GM12865 (cell line): ENCODE measurements around the gene TTC6.

Source experiments
- DNase-seq: peaks from one replicate; pipeline ENCODE4 v3.0.0; 2010; ENCODE audit warnings: low read depth
- H3K4me3 ChIP-seq: 2 replicates; pipeline ENCODE4 v1.5.1; 2011; ENCODE audit warnings: mild to moderate bottlenecking, low read depth, low read length, control low read depth
- TF ChIP-seq, protein P1 (sequence below): IDR thresholded peaks from 2 replicates; pipeline ENCODE4 v1.5.1; 2011; ENCODE audit warnings: low read length, control low read depth, low read depth, inconsistent platforms; ENCODE audit not compliant: insufficient read depth; ENCODE audit errors: missing control alignments

Gene TTC6

DNA sequence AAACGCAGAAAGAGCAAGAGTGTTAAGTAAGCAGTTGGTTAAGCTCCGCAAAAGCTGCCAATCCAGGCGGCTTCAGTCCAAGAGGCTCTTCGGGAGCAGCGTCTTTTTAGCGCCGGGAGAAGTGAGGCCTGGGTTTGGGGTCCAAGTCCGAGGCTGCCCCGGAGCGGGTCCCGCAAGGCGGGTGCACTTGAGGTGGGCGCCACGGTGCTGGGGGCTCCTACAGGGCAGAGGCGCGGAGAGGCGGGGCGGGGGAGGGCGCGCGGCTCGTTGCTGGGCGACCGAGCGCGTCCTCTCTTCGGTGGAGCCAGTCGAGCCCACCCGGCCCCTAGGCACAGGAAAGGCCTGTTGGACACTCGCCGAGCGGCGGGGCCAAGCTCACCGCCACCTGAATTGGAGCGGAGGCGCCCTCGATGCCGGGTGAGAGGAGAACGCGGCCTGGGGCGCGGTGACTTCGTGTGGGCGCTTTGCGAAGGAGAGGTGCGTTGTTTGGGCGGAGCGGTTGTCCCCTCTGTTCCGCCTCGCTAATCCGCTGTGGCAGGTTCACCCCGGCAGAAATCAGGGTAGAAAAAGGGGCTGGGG, 15.6 kb downstream of the TTC6 start:
- DNase-seq, result no peak
- no peak overlapping the region for H3K4me3 ChIP-seq
- TF ChIP-seq, protein P1, sequence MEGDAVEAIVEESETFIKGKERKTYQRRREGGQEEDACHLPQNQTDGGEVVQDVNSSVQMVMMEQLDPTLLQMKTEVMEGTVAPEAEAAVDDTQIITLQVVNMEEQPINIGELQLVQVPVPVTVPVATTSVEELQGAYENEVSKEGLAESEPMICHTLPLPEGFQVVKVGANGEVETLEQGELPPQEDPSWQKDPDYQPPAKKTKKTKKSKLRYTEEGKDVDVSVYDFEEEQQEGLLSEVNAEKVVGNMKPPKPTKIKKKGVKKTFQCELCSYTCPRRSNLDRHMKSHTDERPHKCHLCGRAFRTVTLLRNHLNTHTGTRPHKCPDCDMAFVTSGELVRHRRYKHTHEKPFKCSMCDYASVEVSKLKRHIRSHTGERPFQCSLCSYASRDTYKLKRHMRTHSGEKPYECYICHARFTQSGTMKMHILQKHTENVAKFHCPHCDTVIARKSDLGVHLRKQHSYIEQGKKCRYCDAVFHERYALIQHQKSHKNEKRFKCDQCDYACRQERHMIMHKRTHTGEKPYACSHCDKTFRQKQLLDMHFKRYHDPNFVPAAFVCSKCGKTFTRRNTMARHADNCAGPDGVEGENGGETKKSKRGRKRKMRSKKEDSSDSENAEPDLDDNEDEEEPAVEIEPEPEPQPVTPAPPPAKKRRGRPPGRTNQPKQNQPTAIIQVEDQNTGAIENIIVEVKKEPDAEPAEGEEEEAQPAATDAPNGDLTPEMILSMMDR, result no peak

DNA sequence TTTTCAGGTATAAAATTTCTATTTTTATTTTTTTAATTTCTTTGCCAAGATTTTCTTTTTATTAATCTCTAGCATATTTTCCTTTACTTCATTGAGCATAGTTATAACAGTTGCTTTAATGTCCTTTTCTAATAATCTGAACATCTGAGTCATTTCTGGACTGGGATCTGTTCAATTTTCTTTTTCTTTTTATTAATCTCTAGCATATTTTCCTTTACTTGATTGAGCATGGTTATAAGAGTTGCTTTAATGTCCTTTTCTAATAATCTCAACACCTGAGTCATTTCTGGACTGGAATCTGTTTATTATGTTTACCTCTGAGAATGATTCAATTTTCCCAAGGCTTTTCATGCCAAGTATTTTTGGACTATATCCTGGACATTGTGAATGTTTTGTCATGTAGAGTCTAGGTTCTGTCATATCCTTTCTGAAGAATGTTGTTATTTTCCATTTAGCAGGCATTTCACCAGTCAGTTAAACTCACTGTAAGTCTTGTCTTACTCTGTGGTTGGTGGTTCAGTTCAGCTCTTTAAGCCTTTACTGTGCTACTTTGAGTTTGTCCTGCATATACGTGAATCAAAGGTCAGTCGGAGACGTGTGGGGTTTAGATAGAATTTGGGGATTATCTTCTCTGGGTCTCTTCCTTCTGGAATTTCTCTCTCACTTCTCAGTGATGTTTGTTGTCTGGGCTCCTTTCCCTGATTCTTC, 20.3 kb downstream of the TTC6 start:
- H3K4me3 ChIP-seq, result no peak overlapping the region
- TF ChIP-seq, protein P1, result no peak
- no peak for DNase-seq

DNA sequence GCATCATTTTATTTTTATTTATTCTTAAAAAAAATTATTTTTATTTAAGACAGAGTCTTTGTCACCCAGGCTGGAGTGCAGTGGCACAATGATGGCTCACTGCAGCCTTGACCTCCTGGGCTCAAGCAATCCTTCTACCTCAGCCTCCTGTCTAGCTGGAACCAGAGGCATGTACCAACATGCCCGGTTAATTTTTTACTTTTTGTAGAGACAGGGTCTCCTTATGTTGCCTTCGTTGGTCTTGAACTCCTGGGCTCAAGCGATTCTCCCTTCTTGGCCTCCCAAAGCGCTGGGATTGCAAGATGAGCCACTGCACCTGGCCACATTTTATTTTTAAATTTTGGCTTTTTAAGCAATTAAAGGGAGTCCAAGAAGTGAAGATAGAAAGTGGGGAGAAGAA, 21.4 kb downstream of the TTC6 start:
- H3K4me3 ChIP-seq, result no peak overlapping the region
- TF ChIP-seq, protein P1, result no peak
- no peak for DNase-seq

GRCh38 chr14:37617864-37618365, 22.5 kb downstream of the TTC6 start:
- TF ChIP-seq, protein P1, result no peak
- no peak overlapping the region for H3K4me3 ChIP-seq
- DNase-seq, result no peak

DNA sequence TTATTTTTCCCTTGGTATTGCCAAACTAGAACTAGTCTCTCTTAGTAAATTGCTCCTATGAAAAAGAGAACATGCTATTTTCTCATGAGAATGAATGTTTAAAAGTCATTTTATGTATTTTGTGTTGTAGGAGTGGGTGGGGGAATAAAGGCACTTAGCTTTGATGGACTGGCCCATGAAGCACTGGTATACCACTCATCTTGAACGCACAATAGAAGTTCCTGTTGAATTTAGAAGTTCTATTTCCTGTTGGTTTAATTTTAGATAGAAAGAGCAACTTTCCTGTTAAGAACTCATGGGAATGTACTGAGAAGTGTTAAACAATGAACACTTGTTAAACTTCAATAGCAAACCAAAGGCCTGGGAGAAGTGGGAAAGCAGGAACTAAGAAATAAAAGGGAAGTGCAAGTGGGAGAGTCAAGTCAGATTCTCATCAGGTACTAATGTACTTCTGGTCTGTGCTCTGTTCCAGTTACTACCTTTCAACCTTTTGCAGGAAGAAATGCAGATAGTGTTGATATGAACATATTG, 23.1 kb downstream of the TTC6 start:
- TF ChIP-seq, protein P1, result no peak
- no peak for DNase-seq
- H3K4me3 ChIP-seq, result no peak overlapping the region

GRCh38 chr14:37620856-37621255, 25.4 kb downstream of the TTC6 start:
- DNase-seq, result no peak
- no peak overlapping the region for H3K4me3 ChIP-seq
- TF ChIP-seq, protein P1, result no peak
